HepG2 (cell line): Measurements from ENCODE around the gene WDR45B. TPM values are rescaled to one million over a fixed set of nuclear protein-coding genes. Genes with fewer than 3 reads are reported as not detected.

Source experiments
- BCL6 ChIP-seq: IDR thresholded peaks from 2 replicates; pipeline ENCODE4 v1.6.1; 2016; ENCODE audit warnings: missing genetic modification reagents, missing compliant biosample characterization
- BRD4 ChIP-seq: sonication (generic); formaldehyde crosslinking; IDR thresholded peaks from 2 replicates; pipeline ENCODE4 v1.4.0; 2020; ENCODE audit warnings: missing genetic modification reagents
- HOXA7 ChIP-seq: sonication (generic); formaldehyde crosslinking; IDR thresholded peaks from 2 replicates; pipeline ENCODE4 v1.8.1; 2022; ENCODE audit warnings: mild to moderate bottlenecking, missing genetic modification reagents, moderate library complexity
- MEF2D ChIP-seq: sonication (generic); formaldehyde crosslinking; IDR thresholded peaks from 2 replicates; pipeline ENCODE4 v1.5.1; 2020; ENCODE audit warnings: mild to moderate bottlenecking, missing genetic modification reagents
- MXI1 ChIP-seq: IDR thresholded peaks from 3 replicates; pipeline ENCODE4 v1.6.1; 2012; ENCODE audit warnings: low read depth, low read length, inconsistent platforms, borderline replicate concordance
- PAWR ChIP-seq: sonication (generic); formaldehyde crosslinking; IDR thresholded peaks from 2 replicates; pipeline ENCODE4 v1.4.0; 2020; ENCODE audit warnings: missing genetic modification reagents, mild to moderate bottlenecking, borderline replicate concordance
- RAD51 ChIP-seq: fragments of 450-650 bp; IDR thresholded peaks from 2 replicates; pipeline ENCODE4 v1.6.1; 2016; ENCODE audit warnings: borderline replicate concordance
- TGIF2 ChIP-seq: IDR thresholded peaks from 2 replicates; pipeline ENCODE4 v1.6.1; 2016; ENCODE audit warnings: control low read depth, missing compliant biosample characterization
- U2AF1 ChIP-seq: fragments of 200-400 bp; formaldehyde crosslinking; optimal IDR thresholded peaks from 2 replicates; pipeline ENCODE3; 2017; ENCODE audit warnings: mild to moderate bottlenecking, low read depth, low read length
- ZFP37 ChIP-seq: sonication (generic); formaldehyde crosslinking; IDR thresholded peaks from 2 replicates; pipeline ENCODE4 v1.4.0; 2020; ENCODE audit warnings: missing genetic modification reagents, borderline replicate concordance
- ZFYVE20 ChIP-seq: sonication (generic); formaldehyde crosslinking; IDR thresholded peaks from 2 replicates; pipeline ENCODE4 v1.8.0; 2023; ENCODE audit warnings: low read depth, mild to moderate bottlenecking, moderate library complexity, missing genetic modification reagents, borderline replicate concordance
- ZKSCAN1 ChIP-seq: fragments of 150-350 bp; IDR thresholded peaks from 2 replicates; pipeline ENCODE4 v1.6.1; 2014; ENCODE audit warnings: low read length
- ZNF274 ChIP-seq: sonication (generic); formaldehyde crosslinking; IDR thresholded peaks from 2 replicates; pipeline ENCODE4 v1.5.1; 2020; ENCODE audit warnings: mild to moderate bottlenecking, missing genetic modification reagents
- ZNF577 ChIP-seq: sonication (generic); formaldehyde crosslinking; IDR thresholded peaks from 2 replicates; pipeline ENCODE4 v1.4.0; 2020; ENCODE audit warnings: mild to moderate bottlenecking, low read depth, missing genetic modification reagents, borderline replicate concordance
- ZNF660 ChIP-seq: sonication (generic); formaldehyde crosslinking; IDR thresholded peaks from 2 replicates; pipeline ENCODE4 v1.5.1; 2020; ENCODE audit warnings: mild to moderate bottlenecking, low read depth, missing genetic modification reagents, borderline replicate concordance
- ZNF780A ChIP-seq: sonication (generic); formaldehyde crosslinking; IDR thresholded peaks from 2 replicates; pipeline ENCODE4 v1.8.0; 2022; ENCODE audit warnings: mild to moderate bottlenecking, missing genetic modification reagents, moderate library complexity
- ZNF841 ChIP-seq: sonication (generic); formaldehyde crosslinking; IDR thresholded peaks from 2 replicates; pipeline ENCODE4 v1.8.1; 2023; ENCODE audit warnings: missing genetic modification reagents, borderline replicate concordance
- ZSCAN22 ChIP-seq: sonication (generic); formaldehyde crosslinking; IDR thresholded peaks from 2 replicates; pipeline ENCODE4 v1.4.0; 2020; ENCODE audit warnings: mild to moderate bottlenecking, missing genetic modification reagents
- ZSCAN29 ChIP-seq: sonication (generic); formaldehyde crosslinking; conservative IDR thresholded peaks from 2 replicates; pipeline ENCODE4 v1.4.0; 2020; ENCODE audit warnings: mild to moderate bottlenecking, missing genetic modification reagents
- polyA plus RNA-seq, 8 experiments: library from polyadenylated mRNA; depleted of rRNA in 3 of 8; stranded (reverse) in 7 of 8; unstranded in 1 of 8; fragments of >200 nt; fragmentation: Illumina TruSeq in 4 of 8; extraction: Trizol in 4 of 8; gene quantifications; 2 replicates each; pipeline versions ENCODE4 v1.2.1 to v1.2.3, GENCODE V29; 2011 to 2016; ENCODE audit warnings: low read depth in 4 of 8, missing spikeins in 1 of 8, mixed read lengths in 1 of 8; ENCODE audit not compliant: insufficient read depth in 1 of 8
- total RNA-seq, 5 experiments: library from RNA; depleted of rRNA; stranded (reverse); fragments of >200 nt; fragmentation: Illumina TruSeq; extraction: Trizol; gene quantifications; 2 replicates each; pipeline ENCODE4 v1.2.3, GENCODE V29; 2016; ENCODE audit warnings: low read depth in 1 of 5
- TF ChIP-seq, protein P1 (sequence below): sonication (generic); formaldehyde crosslinking; IDR thresholded peaks from 2 replicates; pipeline ENCODE4 v1.4.0; 2020; ENCODE audit warnings: missing genetic modification reagents
- TF ChIP-seq, protein P2 (sequence below): sonication (generic); formaldehyde crosslinking; IDR thresholded peaks from 2 replicates; pipeline ENCODE4 v1.4.0; 2020; ENCODE audit warnings: mild to moderate bottlenecking, missing genetic modification reagents
- TF ChIP-seq, protein P3 (sequence below): IDR thresholded peaks from 2 replicates; pipeline ENCODE4 v1.6.1; 2016; ENCODE audit warnings: missing compliant biosample characterization, missing genetic modification reagents, borderline replicate concordance
- TF ChIP-seq, protein P4 (sequence below): sonication (generic); formaldehyde crosslinking; IDR thresholded peaks from 2 replicates; pipeline ENCODE4 v1.5.1; 2020; ENCODE audit warnings: mild to moderate bottlenecking, moderate library complexity, missing genetic modification reagents
- TF ChIP-seq, protein P5 (sequence below): sonication (generic); formaldehyde crosslinking; IDR thresholded peaks from 2 replicates; pipeline ENCODE4 v1.4.0; 2020; ENCODE audit warnings: low read depth, missing genetic modification reagents

WDR45B gene
- total and polyA plus RNA-seq, 2 of the 13 experiments (the other 11 are each of a cell fraction or from before 2014, with no cell fraction given), result 86.2 to 155 TPM

DNA sequence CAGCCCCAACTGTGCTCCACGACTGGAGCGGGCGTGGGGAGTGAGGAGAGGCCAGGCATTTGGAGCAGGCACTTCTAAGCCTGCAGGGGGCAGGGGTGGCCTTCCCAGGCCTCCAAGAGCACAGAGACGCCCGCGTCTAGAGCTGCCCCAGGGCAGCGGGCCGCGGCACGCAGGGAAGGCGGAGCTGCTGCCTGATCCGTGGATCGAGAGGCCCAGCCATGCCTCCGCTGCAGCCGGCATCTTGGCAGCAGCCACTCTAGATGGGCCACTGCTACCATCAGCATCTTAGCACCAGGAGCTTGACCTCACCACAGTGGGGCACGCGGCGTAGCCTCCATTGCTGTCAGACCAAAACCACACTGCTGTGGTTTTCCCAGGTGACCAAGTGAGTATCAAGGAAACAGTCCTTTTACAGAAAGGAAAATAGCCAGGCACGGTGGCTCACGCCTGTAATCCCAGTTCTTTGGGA, 20.4 kb upstream of the WDR45B start (continued):
- TF ChIP-seq, protein P1, sequence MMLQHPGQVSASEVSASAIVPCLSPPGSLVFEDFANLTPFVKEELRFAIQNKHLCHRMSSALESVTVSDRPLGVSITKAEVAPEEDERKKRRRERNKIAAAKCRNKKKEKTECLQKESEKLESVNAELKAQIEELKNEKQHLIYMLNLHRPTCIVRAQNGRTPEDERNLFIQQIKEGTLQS, result no peak
- TF ChIP-seq ZNF274 (peak; percentile 77), ZFYVE20 (CRISPR knock-in tag) (no peak), ZFP37 (CRISPR knock-in tag) (no peak), U2AF1 (peak; percentile 56), PAWR (CRISPR knock-in tag) (no peak), ZNF780A (no peak), HOXA7 (CRISPR knock-in tag) (no peak), ZKSCAN1 (no peak), TGIF2 (CRISPR knock-in tag) (0 out of 2 replicates have a peak, but pooled peaks have one; percentile 33), RAD51 (no peak), ZNF577 (CRISPR knock-in tag) (no peak), ZNF660 (no peak), BRD4 (CRISPR knock-in tag) (no peak), ZNF841 (CRISPR knock-in tag) (no peak), BCL6 (CRISPR knock-in tag) (no peak), MEF2D (CRISPR knock-in tag) (0 out of 2 replicates have a peak, but pooled peaks have one; percentile 43), ZSCAN29 (CRISPR knock-in tag) (no peak), ZSCAN22 (no peak), MXI1 (no peak)
- TF ChIP-seq, protein P2, sequence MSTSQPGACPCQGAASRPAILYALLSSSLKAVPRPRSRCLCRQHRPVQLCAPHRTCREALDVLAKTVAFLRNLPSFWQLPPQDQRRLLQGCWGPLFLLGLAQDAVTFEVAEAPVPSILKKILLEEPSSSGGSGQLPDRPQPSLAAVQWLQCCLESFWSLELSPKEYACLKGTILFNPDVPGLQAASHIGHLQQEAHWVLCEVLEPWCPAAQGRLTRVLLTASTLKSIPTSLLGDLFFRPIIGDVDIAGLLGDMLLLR, result 0 out of 2 replicates have a peak, but pooled peaks have one; percentile 56
- TF ChIP-seq, protein P3, sequence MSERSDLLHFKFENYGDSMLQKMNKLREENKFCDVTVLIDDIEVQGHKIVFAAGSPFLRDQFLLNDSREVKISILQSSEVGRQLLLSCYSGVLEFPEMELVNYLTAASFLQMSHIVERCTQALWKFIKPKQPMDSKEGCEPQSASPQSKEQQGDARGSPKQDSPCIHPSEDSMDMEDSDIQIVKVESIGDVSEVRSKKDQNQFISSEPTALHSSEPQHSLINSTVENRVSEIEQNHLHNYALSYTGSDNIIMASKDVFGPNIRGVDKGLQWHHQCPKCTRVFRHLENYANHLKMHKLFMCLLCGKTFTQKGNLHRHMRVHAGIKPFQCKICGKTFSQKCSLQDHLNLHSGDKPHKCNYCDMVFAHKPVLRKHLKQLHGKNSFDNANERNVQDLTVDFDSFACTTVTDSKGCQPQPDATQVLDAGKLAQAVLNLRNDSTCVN (CRISPR knock-in tag), result peak; percentile 58; the same call in 1 of the 2 replicates
- TF ChIP-seq, protein P4, sequence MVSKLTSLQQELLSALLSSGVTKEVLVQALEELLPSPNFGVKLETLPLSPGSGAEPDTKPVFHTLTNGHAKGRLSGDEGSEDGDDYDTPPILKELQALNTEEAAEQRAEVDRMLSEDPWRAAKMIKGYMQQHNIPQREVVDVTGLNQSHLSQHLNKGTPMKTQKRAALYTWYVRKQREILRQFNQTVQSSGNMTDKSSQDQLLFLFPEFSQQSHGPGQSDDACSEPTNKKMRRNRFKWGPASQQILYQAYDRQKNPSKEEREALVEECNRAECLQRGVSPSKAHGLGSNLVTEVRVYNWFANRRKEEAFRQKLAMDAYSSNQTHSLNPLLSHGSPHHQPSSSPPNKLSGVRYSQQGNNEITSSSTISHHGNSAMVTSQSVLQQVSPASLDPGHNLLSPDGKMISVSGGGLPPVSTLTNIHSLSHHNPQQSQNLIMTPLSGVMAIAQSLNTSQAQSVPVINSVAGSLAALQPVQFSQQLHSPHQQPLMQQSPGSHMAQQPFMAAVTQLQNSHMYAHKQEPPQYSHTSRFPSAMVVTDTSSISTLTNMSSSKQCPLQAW (CRISPR knock-in tag), result no peak
- TF ChIP-seq, protein P5, sequence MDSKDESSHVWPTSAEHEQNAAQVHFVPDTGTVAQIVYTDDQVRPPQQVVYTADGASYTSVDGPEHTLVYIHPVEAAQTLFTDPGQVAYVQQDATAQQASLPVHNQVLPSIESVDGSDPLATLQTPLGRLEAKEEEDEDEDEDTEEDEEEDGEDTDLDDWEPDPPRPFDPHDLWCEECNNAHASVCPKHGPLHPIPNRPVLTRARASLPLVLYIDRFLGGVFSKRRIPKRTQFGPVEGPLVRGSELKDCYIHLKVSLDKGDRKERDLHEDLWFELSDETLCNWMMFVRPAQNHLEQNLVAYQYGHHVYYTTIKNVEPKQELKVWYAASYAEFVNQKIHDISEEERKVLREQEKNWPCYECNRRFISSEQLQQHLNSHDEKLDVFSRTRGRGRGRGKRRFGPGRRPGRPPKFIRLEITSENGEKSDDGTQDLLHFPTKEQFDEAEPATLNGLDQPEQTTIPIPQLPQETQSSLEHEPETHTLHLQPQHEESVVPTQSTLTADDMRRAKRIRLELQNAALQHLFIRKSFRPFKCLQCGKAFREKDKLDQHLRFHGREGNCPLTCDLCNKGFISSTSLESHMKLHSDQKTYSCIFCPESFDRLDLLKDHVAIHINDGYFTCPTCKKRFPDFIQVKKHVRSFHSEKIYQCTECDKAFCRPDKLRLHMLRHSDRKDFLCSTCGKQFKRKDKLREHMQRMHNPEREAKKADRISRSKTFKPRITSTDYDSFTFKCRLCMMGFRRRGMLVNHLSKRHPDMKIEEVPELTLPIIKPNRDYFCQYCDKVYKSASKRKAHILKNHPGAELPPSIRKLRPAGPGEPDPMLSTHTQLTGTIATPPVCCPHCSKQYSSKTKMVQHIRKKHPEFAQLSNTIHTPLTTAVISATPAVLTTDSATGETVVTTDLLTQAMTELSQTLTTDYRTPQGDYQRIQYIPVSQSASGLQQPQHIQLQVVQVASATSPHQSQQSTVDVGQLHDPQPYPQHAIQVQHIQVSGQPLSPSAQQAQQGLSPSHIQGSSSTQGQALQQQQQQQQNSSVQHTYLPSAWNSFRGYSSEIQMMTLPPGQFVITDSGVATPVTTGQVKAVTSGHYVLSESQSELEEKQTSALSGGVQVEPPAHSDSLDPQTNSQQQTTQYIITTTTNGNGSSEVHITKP (CRISPR knock-in tag), result 0 out of 2 replicates have a peak, but pooled peaks have one; percentile 35
